ENCODE results near the gene CERK. TPM values are rescaled to one million over a fixed set of nuclear protein-coding genes. Genes with fewer than 3 reads are reported as not detected.

The CERK gene
- total RNA-seq, 5 donors from 2014 or later (not counting 1 experiment from before 2014, with no cell fraction given): 77.4 to 155 (median 125) TPM

DNA sequence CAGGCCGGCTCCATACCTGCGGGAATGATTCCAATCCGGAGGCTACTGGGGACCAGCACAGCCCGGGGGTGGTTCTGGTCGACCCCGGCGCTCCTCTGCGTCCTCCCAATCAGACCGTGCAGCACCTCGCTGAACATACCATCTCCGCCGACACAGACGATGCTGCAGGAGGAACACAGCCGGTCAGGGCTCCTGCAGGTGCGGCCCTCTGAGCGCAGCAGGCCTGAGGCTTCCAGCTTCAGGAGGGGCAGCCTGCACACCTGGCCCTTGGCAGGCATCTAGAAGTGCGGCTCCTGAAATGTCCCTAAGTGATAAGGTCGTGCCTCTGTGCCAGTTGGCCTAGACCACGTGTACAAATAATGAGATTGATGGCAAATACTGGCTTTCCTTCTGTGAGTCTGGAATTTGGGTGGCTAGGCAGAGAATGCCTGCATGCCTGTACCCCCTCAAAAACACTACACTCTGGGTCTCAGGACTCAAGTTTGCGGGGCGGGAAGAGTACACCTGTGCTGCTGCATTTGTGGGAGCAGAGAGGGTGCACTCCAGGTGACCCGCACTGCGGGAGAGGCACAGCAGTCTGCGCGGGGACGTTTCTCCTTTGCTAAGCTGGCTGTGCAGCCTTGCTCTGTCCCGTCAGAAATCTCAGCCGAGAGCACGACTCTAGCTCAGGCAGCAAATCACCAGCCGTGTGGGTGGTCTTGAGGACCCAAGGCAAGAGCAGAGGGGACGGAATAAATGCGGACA lies 30.1 kb downstream of the CERK start:
- H3K4me3 Mint-ChIP-seq: no peak overlapping the region
- WGBS (ENCODE audit: insufficient coverage): 96% methylated on average over 30 of the region's 32 CpGs
- no peak overlapping the region for H3K27ac Mint-ChIP-seq
- H3K9me3 Mint-ChIP-seq: no peaks in the 10 kb centered on the region
- no peak for DNase-seq
- ATAC-seq (replicated peaks in 1 of 4): no peak
- CTCF ChIA-PET: no interaction called here
- POLR2A ChIA-PET: no interaction called here
- Histone ChIP-seq H3K9me3 (no peaks in the 10 kb centered on the region), H3K36me3 (ENCODE audit: control insufficient read depth in 2 of 2, extremely low read depth in 1 of 2, insufficient read depth in 1 of 2, low read length in 1 of 2) (peaks cover 16 to 88% of the 10 kb centered on the region in 2 donors), H3K27me3 (replicated peaks in 1 of 2; ENCODE audit: control insufficient read depth in 2 of 2, extremely low read depth in 1 of 2, insufficient read depth in 2 of 2, low read length in 1 of 2) (no peaks in the 10 kb centered on the region), H3K4me3 (ENCODE audit: control insufficient read depth in 1 of 2, extremely low read depth in 1 of 2, low read length in 1 of 2) (no peak overlapping the region), H3K27ac (ENCODE audit: low read length) (no peak overlapping the region), H3K4me1 (ENCODE audit: control insufficient read depth in 1 of 2, extremely low read depth in 1 of 2, insufficient read depth in 2 of 2, low read length in 2 of 2) (no peaks in the 10 kb centered on the region)
- H3K36me3 Mint-ChIP-seq: peaks cover 71% of the 10 kb centered on the region
- H3K4me1 Mint-ChIP-seq: peaks cover 0 to 2% (median 2%) of the 10 kb centered on the region in 3 donors
- no peaks in the 10 kb centered on the region for H3K27me3 Mint-ChIP-seq

DNA sequence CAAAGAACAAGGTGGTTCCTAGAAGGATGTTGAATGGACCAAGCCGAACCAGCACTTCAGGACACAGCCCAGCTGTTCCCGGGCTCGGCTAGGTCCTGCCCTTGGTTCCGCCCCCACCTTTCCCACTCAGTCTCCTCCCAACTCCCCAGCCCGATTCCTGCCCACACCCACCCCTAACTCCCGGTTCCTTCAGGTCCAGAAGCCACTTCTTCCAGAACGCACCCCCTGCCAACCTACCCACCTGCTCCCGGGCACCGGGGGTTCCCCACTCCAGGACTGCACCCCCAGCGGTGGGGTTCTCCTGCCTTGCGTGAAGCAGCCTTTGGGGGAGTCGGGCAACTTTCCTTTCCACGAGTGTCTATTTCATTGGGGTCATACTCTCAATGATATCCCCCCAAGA lies 30.7 kb downstream of the CERK start:
- Mint-ChIP-seq H3K27me3 (no peaks in the 10 kb centered on the region), H3K27ac (no peak overlapping the region), H3K4me3 (no peak overlapping the region), H3K9me3 (no peaks in the 10 kb centered on the region), H3K36me3 (peaks cover 74% of the 10 kb centered on the region), H3K4me1 (peaks cover 0 to 2% (median 2%) of the 10 kb centered on the region in 3 donors)
- POLR2A ChIA-PET: no interaction called here
- DNase-seq (no peak), ATAC-seq (replicated peaks in 1 of 4) (no peak)
- CTCF ChIA-PET: no interaction called here
- WGBS (ENCODE audit: insufficient coverage): 95% methylated on average over 8 of the region's 13 CpGs
- Histone ChIP-seq H3K27ac (ENCODE audit: low read length) (no peak overlapping the region), H3K4me3 (ENCODE audit: control insufficient read depth in 1 of 2, extremely low read depth in 1 of 2, low read length in 1 of 2) (no peak overlapping the region), H3K36me3 (ENCODE audit: control insufficient read depth in 2 of 2, extremely low read depth in 1 of 2, insufficient read depth in 1 of 2, low read length in 1 of 2) (peaks cover 16 to 93% of the 10 kb centered on the region in 2 donors), H3K4me1 (ENCODE audit: control insufficient read depth in 1 of 2, extremely low read depth in 1 of 2, insufficient read depth in 2 of 2, low read length in 2 of 2) (no peaks in the 10 kb centered on the region), H3K27me3 (replicated peaks in 1 of 2; ENCODE audit: control insufficient read depth in 2 of 2, extremely low read depth in 1 of 2, insufficient read depth in 2 of 2, low read length in 1 of 2) (no peaks in the 10 kb centered on the region), H3K9me3 (no peaks in the 10 kb centered on the region)

DNA sequence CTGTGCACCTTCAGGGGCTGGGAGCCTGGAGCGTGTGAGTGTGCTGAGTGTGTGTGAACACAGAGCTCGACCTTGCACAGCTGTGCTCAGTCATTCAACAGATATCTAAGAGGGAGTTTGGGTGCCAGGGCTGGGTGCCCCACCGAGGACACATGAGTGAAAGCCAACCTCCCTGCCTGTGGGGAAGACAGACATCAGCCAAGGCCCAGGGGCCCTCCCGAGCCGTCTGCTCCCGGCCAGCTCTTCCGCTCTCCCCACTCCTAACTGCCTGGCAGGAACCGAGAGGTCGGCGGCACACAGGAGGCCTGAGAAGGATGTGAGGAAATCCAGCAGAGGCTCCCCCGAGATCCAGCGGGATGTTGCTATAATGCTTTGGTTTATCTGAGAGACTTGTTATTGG lies 32.0 kb downstream of the CERK start:
- 97% methylated on average over 3 of the region's 12 CpGs for WGBS (ENCODE audit: insufficient coverage)
- Mint-ChIP-seq H3K27me3 (no peaks in the 10 kb centered on the region), H3K4me1 (peaks cover 0 to 2% (median 2%) of the 10 kb centered on the region in 3 donors), H3K27ac (peak overlapping the region in 1 of 2 donors; percentile 19), H3K4me3 (no peak overlapping the region), H3K9me3 (no peaks in the 10 kb centered on the region), H3K36me3 (peaks cover 66% of the 10 kb centered on the region)
- H3K9me3 ChIP-seq: no peaks in the 10 kb centered on the region
- CTCF ChIA-PET: no interaction called here
- H3K27me3 ChIP-seq (replicated peaks in 1 of 2; ENCODE audit: control insufficient read depth in 2 of 2, extremely low read depth in 1 of 2, insufficient read depth in 2 of 2, low read length in 1 of 2): no peaks in the 10 kb centered on the region
- no peak overlapping the region for H3K27ac ChIP-seq (ENCODE audit: low read length)
- no peak for ATAC-seq (replicated peaks in 1 of 4)
- POLR2A ChIA-PET: no interaction called here
- H3K4me3 ChIP-seq (ENCODE audit: control insufficient read depth in 1 of 2, extremely low read depth in 1 of 2, low read length in 1 of 2): no peak overlapping the region
- DNase-seq: no peak
- no peaks in the 10 kb centered on the region for H3K4me1 ChIP-seq (ENCODE audit: control insufficient read depth in 1 of 2, extremely low read depth in 1 of 2, insufficient read depth in 2 of 2, low read length in 2 of 2)
- peaks cover 25 to 89% of the 10 kb centered on the region in 2 donors for H3K36me3 ChIP-seq (ENCODE audit: control insufficient read depth in 2 of 2, extremely low read depth in 1 of 2, insufficient read depth in 1 of 2, low read length in 1 of 2)

DNA sequence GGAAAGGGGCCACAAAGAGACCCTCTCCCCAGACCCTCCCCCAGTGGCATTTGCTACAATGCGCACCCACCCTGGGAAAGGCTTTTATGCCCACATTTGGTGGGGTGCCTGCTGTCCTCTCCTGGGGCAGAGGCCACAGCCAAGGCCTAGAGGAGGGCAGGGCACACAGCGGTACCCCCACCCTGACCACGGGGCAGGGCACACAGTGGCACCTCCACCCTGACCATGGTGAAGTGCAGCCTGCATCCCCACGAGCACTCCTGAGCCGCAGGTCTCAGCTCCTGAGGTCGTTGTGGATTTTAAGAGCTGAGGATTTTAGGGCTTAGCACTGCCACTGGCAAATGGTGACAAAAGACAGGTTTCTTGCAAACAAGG lies 34.1 kb downstream of the CERK start:
- WGBS (ENCODE audit: insufficient coverage): 100% methylated on average over 6 of the region's 6 CpGs
- Histone ChIP-seq H3K4me3 (ENCODE audit: control insufficient read depth in 1 of 2, extremely low read depth in 1 of 2, low read length in 1 of 2) (no peak overlapping the region), H3K36me3 (ENCODE audit: control insufficient read depth in 2 of 2, extremely low read depth in 1 of 2, insufficient read depth in 1 of 2, low read length in 1 of 2) (peaks cover 29 to 85% of the 10 kb centered on the region in 2 donors), H3K9me3 (no peaks in the 10 kb centered on the region), H3K4me1 (ENCODE audit: control insufficient read depth in 1 of 2, extremely low read depth in 1 of 2, insufficient read depth in 2 of 2, low read length in 2 of 2) (no peaks in the 10 kb centered on the region), H3K27ac (ENCODE audit: low read length) (no peak overlapping the region), H3K27me3 (replicated peaks in 1 of 2; ENCODE audit: control insufficient read depth in 2 of 2, extremely low read depth in 1 of 2, insufficient read depth in 2 of 2, low read length in 1 of 2) (no peaks in the 10 kb centered on the region)
- no peak overlapping the region for H3K27ac Mint-ChIP-seq
- no peak for DNase-seq
- no peak for ATAC-seq (replicated peaks in 1 of 4)
- no peaks in the 10 kb centered on the region for H3K27me3 Mint-ChIP-seq
- H3K4me3 Mint-ChIP-seq: no peak overlapping the region
- ChIA-PET POLR2A (no interaction called here), CTCF (no interaction called here)
- no peaks in the 10 kb centered on the region for H3K9me3 Mint-ChIP-seq
- H3K36me3 Mint-ChIP-seq: peaks cover 60% of the 10 kb centered on the region
- H3K4me1 Mint-ChIP-seq: peaks cover 0 to 2% (median 2%) of the 10 kb centered on the region in 3 donors

DNA sequence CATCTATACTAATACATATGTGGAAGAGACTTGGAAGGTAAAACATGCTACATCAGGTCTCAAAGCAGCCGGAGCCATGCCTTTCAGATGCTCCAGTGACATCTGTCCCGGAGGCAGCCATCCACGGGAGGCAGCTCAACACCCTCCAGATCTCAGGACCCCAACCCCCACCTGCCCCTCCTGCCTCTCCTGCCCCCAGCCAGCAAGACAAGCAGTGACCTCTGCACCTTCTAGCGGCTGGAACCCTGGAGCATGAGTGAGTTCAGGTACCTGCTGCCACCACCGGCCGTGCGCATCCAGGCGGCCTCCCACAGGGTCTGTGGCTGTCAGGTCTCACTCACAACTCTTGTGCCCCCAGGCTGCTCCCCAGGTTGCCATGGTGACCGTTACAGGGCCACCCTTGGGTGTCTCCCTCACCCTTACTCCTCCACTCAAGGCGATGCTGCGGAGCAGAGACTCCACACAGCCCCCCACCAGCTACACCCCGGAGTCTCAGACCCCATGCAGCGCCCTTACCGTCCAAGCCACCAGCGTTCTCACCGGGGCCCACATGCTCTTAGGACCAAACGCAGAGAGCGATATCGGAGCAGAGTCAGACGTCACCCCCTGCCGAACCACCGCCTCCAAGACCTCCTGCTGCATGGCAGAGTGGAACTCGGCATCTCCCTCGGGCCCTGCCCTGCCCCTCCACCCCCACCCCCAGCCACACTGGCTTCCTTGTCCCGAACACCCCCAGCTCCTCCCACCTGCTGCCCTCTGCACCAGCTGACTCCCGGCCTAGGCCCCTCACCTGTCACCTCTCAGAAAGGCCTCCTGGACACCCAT lies 34.7 kb downstream of the CERK start:
- no peaks in the 10 kb centered on the region for H3K4me1 ChIP-seq (ENCODE audit: control insufficient read depth in 1 of 2, extremely low read depth in 1 of 2, insufficient read depth in 2 of 2, low read length in 2 of 2)
- no peaks in the 10 kb centered on the region for H3K9me3 ChIP-seq
- no peak overlapping the region for H3K4me3 ChIP-seq (ENCODE audit: control insufficient read depth in 1 of 2, extremely low read depth in 1 of 2, low read length in 1 of 2)
- no peaks in the 10 kb centered on the region for H3K27me3 Mint-ChIP-seq
- ATAC-seq (replicated peaks in 1 of 4): no peak
- peaks cover 59% of the 10 kb centered on the region for H3K36me3 Mint-ChIP-seq
- no peaks in the 10 kb centered on the region for H3K27me3 ChIP-seq (replicated peaks in 1 of 2; ENCODE audit: control insufficient read depth in 2 of 2, extremely low read depth in 1 of 2, insufficient read depth in 2 of 2, low read length in 1 of 2)
- DNase-seq: no peak
- H3K4me3 Mint-ChIP-seq: no peak overlapping the region
- WGBS (ENCODE audit: insufficient coverage): 97% methylated on average over 23 of the region's 26 CpGs
- H3K36me3 ChIP-seq (ENCODE audit: control insufficient read depth in 2 of 2, extremely low read depth in 1 of 2, insufficient read depth in 1 of 2, low read length in 1 of 2): peaks cover 29 to 85% of the 10 kb centered on the region in 2 donors
- ChIA-PET POLR2A (no interaction called here), CTCF (no interaction called here)
- H3K27ac ChIP-seq (ENCODE audit: low read length): no peak overlapping the region
- H3K4me1 Mint-ChIP-seq: peaks cover 0 to 2% (median 2%) of the 10 kb centered on the region in 3 donors
- H3K27ac Mint-ChIP-seq: no peak overlapping the region
- no peaks in the 10 kb centered on the region for H3K9me3 Mint-ChIP-seq

DNA sequence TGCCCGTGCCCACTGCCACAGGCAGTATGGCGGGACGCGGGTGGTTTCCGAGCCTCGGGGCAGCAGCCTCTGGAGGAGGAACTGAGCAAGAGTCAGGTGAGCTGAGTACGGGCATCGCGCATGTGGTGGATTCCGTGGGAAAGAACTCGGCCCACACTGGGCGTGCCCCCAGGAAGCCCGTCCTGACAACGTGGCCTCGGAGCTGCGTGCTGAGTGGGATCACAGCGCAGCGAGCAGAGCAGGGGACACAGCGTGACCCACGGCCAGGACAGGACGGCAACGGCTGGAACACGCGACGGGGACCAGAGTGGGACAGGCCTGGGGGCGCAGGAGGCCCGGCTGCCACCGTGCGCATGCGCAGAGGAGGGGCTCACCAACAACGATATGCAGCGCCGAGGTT lies 36.8 kb downstream of the CERK start:
- Mint-ChIP-seq H3K27ac (no peak overlapping the region), H3K27me3 (no peaks in the 10 kb centered on the region), H3K4me3 (no peak overlapping the region), H3K4me1 (peaks cover 0 to 2% (median 1%) of the 10 kb centered on the region in 3 donors), H3K36me3 (peaks cover 47% of the 10 kb centered on the region), H3K9me3 (no peaks in the 10 kb centered on the region)
- H3K9me3 ChIP-seq: no peaks in the 10 kb centered on the region
- H3K4me1 ChIP-seq (ENCODE audit: control insufficient read depth in 1 of 2, extremely low read depth in 1 of 2, insufficient read depth in 2 of 2, low read length in 2 of 2): no peaks in the 10 kb centered on the region
- no peaks in the 10 kb centered on the region for H3K27me3 ChIP-seq (replicated peaks in 1 of 2; ENCODE audit: control insufficient read depth in 2 of 2, extremely low read depth in 1 of 2, insufficient read depth in 2 of 2, low read length in 1 of 2)
- WGBS (ENCODE audit: insufficient coverage): 95% methylated on average over 33 of the region's 33 CpGs
- POLR2A ChIA-PET: no interaction called here
- CTCF ChIA-PET: no interaction called here
- H3K36me3 ChIP-seq (ENCODE audit: control insufficient read depth in 2 of 2, extremely low read depth in 1 of 2, insufficient read depth in 1 of 2, low read length in 1 of 2): peaks cover 43 to 83% of the 10 kb centered on the region in 2 donors
- no peak overlapping the region for H3K27ac ChIP-seq (ENCODE audit: low read length)
- ATAC-seq (replicated peaks in 1 of 4) (no peak), DNase-seq (no peak)
- no peak overlapping the region for H3K4me3 ChIP-seq (ENCODE audit: control insufficient read depth in 1 of 2, extremely low read depth in 1 of 2, low read length in 1 of 2)
